Osteoblast (primary cell): ENCODE results near the gene NAB1. TPM values are rescaled to one million over a fixed set of nuclear protein-coding genes. Genes with fewer than 3 reads are reported as not detected.

Experiments used
- DNase-seq: peaks from one replicate; pipeline ENCODE4 v3.0.0; 2011; ENCODE audit warnings: low spot score, mixed read lengths; ENCODE audit not compliant: insufficient read length; ENCODE audit errors: missing footprints
- H2AFZ ChIP-seq: 2 replicates; pipeline ENCODE4 v1.6.0; 2011; ENCODE audit warnings: mild to moderate bottlenecking, low read length
- H3K27ac ChIP-seq: 2 replicates; pipeline ENCODE4 v1.5.1; 2011; ENCODE audit warnings: mild to moderate bottlenecking, low read depth, low read length, moderate library complexity
- H3K27me3 ChIP-seq: 2 replicates; pipeline ENCODE4 v1.6.0; 2012; ENCODE audit warnings: mild to moderate bottlenecking, control low read depth, inconsistent platforms, low read length, moderate library complexity; ENCODE audit not compliant: insufficient read depth
- H3K36me3 ChIP-seq: 2 replicates; pipeline ENCODE4 v1.5.1; 2011; ENCODE audit warnings: mild to moderate bottlenecking, low read length, control low read depth, moderate library complexity; ENCODE audit not compliant: insufficient read depth
- H3K4me1 ChIP-seq: 2 replicates; pipeline ENCODE4 v1.5.1; 2011; ENCODE audit warnings: mild to moderate bottlenecking, low read length, control low read depth, moderate library complexity; ENCODE audit not compliant: insufficient read depth
- H3K4me2 ChIP-seq: 2 replicates; pipeline ENCODE4 v1.6.0; 2011; ENCODE audit warnings: mild to moderate bottlenecking, low read length; ENCODE audit not compliant: insufficient read depth
- H3K4me3 ChIP-seq: fragments of 200-600 bp; sonication (generic); 3 replicates; pipeline ENCODE4 v1.5.1; 2012; ENCODE audit warnings: mild to moderate bottlenecking, low read length, inconsistent platforms; ENCODE audit not compliant: insufficient read depth
- H3K79me2 ChIP-seq: 2 replicates; pipeline ENCODE4 v1.6.0; 2012; ENCODE audit warnings: mild to moderate bottlenecking, low read length, control low read depth, inconsistent platforms; ENCODE audit not compliant: insufficient read depth
- H3K9me3 ChIP-seq: 2 replicates; pipeline ENCODE4 v1.5.1; 2011; ENCODE audit warnings: low read depth, low read length, control low read depth
- H4K20me1 ChIP-seq: 2 replicates; pipeline ENCODE4 v1.6.0; 2012; ENCODE audit warnings: mild to moderate bottlenecking, low read length, control low read depth; ENCODE audit not compliant: insufficient read depth
- CTCF ChIP-seq: IDR thresholded peaks from 2 replicates; pipeline ENCODE4 v1.5.1; 2011; ENCODE audit warnings: mild to moderate bottlenecking, low read depth, low read length, moderate library complexity; ENCODE audit errors: extremely low read depth
- total RNA-seq: library from RNA; depleted of rRNA; stranded (reverse); fragments of >200 nt; gene quantifications from 2 replicates; pipeline ENCODE4 v1.2.3, GENCODE V29; 2012

Gene NAB1
- total RNA-seq, 1 donor: 44.2 TPM

- Histone ChIP-seq H4K20me1 (peaks cover 7% of the 10 kb centered on the region), H3K4me1 (peaks cover 13% of the 10 kb centered on the region), H3K79me2 (peaks cover 83% of the 10 kb centered on the region), H3K36me3 (peaks cover 3% of the 10 kb centered on the region), H3K4me3 (no peak overlapping the region), H3K27ac (no peak overlapping the region), H3K4me2 (no peak overlapping the region), H3K9me3 (no peaks in the 10 kb centered on the region), H2AFZ (no peak overlapping the region), H3K27me3 (no peaks in the 10 kb centered on the region)
- TF ChIP-seq CTCF: no peak
- no peak for DNase-seq
These were observed 13.9 kb downstream of the NAB1 start for GRCh38 chr2:190662754-190663153.

GRCh38 chr2:190663348-190663747, 14.5 kb downstream of the NAB1 start:
- Histone ChIP-seq H3K79me2 (peaks cover 83% of the 10 kb centered on the region), H3K9me3 (no peaks in the 10 kb centered on the region), H4K20me1 (peaks cover 7% of the 10 kb centered on the region), H2AFZ (no peak overlapping the region), H3K36me3 (peaks cover 3% of the 10 kb centered on the region), H3K4me2 (no peak overlapping the region), H3K27me3 (no peaks in the 10 kb centered on the region), H3K4me1 (peaks cover 16% of the 10 kb centered on the region), H3K27ac (peak overlapping the region; percentile 56), H3K4me3 (no peak overlapping the region)
- DNase-seq: no peak
- no peak for TF ChIP-seq CTCF

- TF ChIP-seq CTCF: no peak
- Histone ChIP-seq H3K9me3 (no peaks in the 10 kb centered on the region), H2AFZ (no peak overlapping the region), H3K4me2 (no peak overlapping the region), H3K4me3 (no peak overlapping the region), H3K4me1 (peaks cover 18% of the 10 kb centered on the region), H4K20me1 (peaks cover 6% of the 10 kb centered on the region), H3K27ac (peak overlapping the region; percentile 56), H3K27me3 (no peaks in the 10 kb centered on the region), H3K79me2 (peaks cover 79% of the 10 kb centered on the region), H3K36me3 (peaks cover 3% of the 10 kb centered on the region)
- no peak for DNase-seq
These were observed 15.0 kb downstream of the NAB1 start for GRCh38 chr2:190663839-190664238.

- Histone ChIP-seq H4K20me1 (peaks cover 5% of the 10 kb centered on the region), H3K4me2 (no peak overlapping the region), H3K4me1 (peaks cover 19% of the 10 kb centered on the region), H3K27ac (peak overlapping the region; percentile 56), H2AFZ (no peak overlapping the region), H3K36me3 (peaks cover 3% of the 10 kb centered on the region), H3K79me2 (peaks cover 77% of the 10 kb centered on the region), H3K4me3 (no peak overlapping the region), H3K27me3 (no peaks in the 10 kb centered on the region), H3K9me3 (no peaks in the 10 kb centered on the region)
- TF ChIP-seq CTCF: no peak
- DNase-seq: no peak
These were observed 15.4 kb downstream of the NAB1 start for GRCh38 chr2:190664240-190664639.
